HL-60 (cell line): ENCODE measurements around the gene PRKCE.

Experiments used
- GABPA ChIP-seq: IDR thresholded peaks from 2 replicates; pipeline ENCODE4 v1.6.1; 2012; ENCODE audit warnings: low read depth
- POLR2AphosphoS5 ChIP-seq: IDR thresholded peaks from 2 replicates; pipeline ENCODE4 v1.6.1; 2012; ENCODE audit warnings: low read depth
- SPI1 ChIP-seq: IDR thresholded peaks from 2 replicates; pipeline ENCODE4 v1.6.1; 2012; ENCODE audit warnings: low read depth, mild to moderate bottlenecking, borderline replicate concordance
- TF ChIP-seq, protein P1 (sequence below): IDR thresholded peaks from one replicate; pipeline ENCODE4 v1.5.1; 2011; ENCODE audit warnings: low read length, control low read depth, inconsistent platforms; ENCODE audit not compliant: insufficient read depth
- TF ChIP-seq, protein P2 (sequence below): IDR thresholded peaks from 2 replicates; pipeline ENCODE4 v1.6.1; 2012; ENCODE audit warnings: low read depth; ENCODE audit not compliant: insufficient replicate concordance

- TF ChIP-seq, protein P1, sequence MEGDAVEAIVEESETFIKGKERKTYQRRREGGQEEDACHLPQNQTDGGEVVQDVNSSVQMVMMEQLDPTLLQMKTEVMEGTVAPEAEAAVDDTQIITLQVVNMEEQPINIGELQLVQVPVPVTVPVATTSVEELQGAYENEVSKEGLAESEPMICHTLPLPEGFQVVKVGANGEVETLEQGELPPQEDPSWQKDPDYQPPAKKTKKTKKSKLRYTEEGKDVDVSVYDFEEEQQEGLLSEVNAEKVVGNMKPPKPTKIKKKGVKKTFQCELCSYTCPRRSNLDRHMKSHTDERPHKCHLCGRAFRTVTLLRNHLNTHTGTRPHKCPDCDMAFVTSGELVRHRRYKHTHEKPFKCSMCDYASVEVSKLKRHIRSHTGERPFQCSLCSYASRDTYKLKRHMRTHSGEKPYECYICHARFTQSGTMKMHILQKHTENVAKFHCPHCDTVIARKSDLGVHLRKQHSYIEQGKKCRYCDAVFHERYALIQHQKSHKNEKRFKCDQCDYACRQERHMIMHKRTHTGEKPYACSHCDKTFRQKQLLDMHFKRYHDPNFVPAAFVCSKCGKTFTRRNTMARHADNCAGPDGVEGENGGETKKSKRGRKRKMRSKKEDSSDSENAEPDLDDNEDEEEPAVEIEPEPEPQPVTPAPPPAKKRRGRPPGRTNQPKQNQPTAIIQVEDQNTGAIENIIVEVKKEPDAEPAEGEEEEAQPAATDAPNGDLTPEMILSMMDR: peak; percentile 65
- TF ChIP-seq GABPA (no peak), POLR2AphosphoS5 (no peak), SPI1 (no peak)
- TF ChIP-seq, protein P2, sequence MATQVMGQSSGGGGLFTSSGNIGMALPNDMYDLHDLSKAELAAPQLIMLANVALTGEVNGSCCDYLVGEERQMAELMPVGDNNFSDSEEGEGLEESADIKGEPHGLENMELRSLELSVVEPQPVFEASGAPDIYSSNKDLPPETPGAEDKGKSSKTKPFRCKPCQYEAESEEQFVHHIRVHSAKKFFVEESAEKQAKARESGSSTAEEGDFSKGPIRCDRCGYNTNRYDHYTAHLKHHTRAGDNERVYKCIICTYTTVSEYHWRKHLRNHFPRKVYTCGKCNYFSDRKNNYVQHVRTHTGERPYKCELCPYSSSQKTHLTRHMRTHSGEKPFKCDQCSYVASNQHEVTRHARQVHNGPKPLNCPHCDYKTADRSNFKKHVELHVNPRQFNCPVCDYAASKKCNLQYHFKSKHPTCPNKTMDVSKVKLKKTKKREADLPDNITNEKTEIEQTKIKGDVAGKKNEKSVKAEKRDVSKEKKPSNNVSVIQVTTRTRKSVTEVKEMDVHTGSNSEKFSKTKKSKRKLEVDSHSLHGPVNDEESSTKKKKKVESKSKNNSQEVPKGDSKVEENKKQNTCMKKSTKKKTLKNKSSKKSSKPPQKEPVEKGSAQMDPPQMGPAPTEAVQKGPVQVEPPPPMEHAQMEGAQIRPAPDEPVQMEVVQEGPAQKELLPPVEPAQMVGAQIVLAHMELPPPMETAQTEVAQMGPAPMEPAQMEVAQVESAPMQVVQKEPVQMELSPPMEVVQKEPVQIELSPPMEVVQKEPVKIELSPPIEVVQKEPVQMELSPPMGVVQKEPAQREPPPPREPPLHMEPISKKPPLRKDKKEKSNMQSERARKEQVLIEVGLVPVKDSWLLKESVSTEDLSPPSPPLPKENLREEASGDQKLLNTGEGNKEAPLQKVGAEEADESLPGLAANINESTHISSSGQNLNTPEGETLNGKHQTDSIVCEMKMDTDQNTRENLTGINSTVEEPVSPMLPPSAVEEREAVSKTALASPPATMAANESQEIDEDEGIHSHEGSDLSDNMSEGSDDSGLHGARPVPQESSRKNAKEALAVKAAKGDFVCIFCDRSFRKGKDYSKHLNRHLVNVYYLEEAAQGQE: no peak
These were observed 342.1 kb downstream of the PRKCE start for GRCh38 chr2:45993476-45993991.
